ENCODE results near the gene FKBP2. TPM values are rescaled to one million over a fixed set of nuclear protein-coding genes. Genes with fewer than 3 reads are reported as not detected.

Gene FKBP2
- 71.8 and 82.0 TPM in 2 replicates for total RNA-seq

DNA sequence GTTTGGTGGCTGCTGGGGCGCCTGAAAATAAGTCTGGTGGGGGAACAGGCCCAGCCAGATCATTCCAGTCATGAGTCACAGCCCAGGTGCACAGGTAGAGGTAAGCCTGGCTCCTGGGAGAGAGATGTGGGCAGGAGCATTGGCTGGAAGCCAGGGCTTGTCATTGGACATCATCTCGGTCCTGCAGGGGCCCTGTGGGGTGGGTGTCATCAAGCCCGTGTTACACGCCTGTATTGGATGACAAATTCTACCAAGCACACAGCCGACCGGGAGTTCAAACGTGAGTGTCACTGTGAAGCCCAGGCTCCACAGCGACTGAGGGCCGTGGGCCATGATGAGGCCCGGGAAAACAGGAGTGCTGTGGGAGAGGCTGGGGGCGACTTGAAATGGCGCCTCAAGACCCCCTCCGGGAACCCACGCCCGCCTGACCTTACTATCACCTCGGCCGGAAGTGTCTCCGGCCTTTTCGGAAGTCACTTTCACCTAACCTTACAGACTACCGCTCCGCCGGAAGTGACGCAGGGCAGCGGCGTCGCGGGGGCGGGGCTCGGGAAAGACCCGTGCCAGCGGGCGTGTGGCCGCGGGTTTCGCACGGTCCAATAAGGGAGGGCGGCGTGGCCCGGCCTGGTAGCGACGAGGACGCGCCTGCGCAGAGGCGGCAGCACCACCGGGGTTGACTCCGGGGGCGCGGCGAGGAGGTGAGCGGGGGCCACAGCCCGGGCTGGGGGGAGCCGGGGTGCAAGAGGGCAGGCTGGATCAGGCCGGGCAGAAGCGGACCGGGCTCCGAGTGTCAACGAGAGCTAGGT, at the start of gene FKBP2:
FKBP2 (plus strand) TSS at position 661 of the 806 bp plus-strand sequence. CDS start 1,293 bp downstream, outside the sequence.

GRCh38 chr11:64206457-64207255, 34.2 kb upstream of the FKBP2 start, which contains the start of gene FERMT3:
TSS of gene FERMT3 (plus strand) at chr11:64206721. CDS start at chr11:64207365, 644 bp downstream.

DNA sequence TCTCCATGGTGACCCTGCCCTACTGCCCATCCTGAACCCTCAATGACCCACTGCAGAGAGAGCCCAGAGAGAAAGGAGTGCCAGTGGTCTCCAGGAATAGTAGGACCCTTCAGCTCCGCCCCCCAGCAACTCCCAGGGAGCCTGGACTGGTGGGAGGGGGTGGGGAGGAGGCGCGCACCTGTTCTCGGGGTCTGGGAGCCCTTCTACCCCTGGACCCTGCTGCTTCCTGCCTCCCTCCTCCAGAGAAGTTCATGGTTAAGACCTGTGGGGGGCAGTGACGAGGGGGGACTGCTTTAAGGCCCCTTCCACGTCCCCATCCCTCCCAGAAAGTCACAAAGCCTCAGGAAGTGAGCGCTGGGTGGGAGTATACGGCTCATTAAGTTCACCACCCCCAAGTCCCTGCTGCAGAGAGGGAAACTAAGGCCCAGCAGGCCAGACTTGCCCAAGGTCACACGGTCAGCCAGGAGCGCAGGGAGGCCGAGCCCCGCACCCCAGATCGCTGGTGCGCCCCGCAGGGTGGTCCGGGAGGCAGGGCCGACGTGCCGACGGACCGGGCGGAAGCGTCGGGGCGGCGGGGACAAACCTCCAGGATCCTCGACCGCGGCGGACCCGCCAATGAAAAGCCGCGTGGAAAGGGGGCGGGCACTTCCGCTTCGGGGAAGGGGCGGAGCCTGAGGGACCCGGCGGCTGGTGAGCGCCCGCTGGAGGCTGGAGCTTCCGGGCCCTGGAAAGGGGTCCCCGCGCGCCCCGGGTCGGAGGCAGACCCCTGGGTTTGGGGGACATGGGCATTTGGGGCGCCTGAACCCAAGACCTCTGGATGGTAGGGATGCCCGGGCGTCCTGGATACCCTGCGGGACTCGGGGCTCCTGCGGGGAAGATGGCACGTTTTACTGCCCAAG, 15.0 kb upstream of the FKBP2 start, which contains the start of the genes NUDT22 and TRPT1:
NUDT22 (plus strand) TSS at position 667 of the 899 bp plus-strand sequence. CDS start 379 bp downstream, outside the sequence.
TRPT1 (minus strand) TSS at position 579 of the 899 bp plus-strand sequence; CDS start at position 253, 326 bp downstream.

GRCh38 chr11:64230171-64230984, 10.5 kb upstream of the FKBP2 start, which contains the start of gene DNAJC4:
TSS of gene DNAJC4 (plus strand) at chr11:64230548. CDS start at chr11:64230855, 307 bp downstream.

DNA sequence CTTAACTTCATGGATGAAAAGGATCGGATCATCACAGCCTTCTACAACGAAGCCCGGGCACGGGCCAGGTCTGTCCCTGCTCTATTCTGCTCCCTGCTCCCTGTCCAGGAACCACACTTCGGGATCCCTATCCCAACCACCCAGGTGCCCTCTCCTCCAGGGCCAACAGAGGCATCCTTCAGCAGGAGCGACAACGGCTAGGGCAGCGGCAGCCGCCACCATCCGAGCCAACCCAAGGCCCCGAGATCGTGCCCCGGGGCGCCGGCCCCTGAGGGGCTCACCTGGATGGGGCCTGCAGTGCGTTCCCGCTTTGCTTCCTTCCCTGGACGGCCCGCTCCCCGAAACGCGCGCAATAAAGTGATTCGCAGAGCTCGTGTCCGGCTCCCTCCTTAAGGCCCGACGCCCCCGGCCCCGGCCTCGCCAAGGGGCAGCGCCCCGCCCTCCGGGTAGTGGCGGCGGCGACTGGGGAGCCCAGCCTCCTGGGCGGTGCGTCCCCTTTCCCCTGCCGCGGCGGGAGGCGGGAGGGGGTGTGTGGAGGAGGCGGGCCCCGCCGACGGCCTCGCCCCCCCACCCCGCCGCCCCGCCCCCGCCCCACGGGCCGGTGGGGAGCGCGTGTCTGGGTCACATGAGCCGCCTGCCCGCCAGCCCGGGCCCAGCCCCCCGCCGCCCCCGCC, 6.8 kb upstream of the FKBP2 start, which contains the start of gene VEGFB:
VEGFB (plus strand) TSS at position 672 of the 674 bp plus-strand sequence. CDS start 250 bp downstream, outside the sequence.

DNA sequence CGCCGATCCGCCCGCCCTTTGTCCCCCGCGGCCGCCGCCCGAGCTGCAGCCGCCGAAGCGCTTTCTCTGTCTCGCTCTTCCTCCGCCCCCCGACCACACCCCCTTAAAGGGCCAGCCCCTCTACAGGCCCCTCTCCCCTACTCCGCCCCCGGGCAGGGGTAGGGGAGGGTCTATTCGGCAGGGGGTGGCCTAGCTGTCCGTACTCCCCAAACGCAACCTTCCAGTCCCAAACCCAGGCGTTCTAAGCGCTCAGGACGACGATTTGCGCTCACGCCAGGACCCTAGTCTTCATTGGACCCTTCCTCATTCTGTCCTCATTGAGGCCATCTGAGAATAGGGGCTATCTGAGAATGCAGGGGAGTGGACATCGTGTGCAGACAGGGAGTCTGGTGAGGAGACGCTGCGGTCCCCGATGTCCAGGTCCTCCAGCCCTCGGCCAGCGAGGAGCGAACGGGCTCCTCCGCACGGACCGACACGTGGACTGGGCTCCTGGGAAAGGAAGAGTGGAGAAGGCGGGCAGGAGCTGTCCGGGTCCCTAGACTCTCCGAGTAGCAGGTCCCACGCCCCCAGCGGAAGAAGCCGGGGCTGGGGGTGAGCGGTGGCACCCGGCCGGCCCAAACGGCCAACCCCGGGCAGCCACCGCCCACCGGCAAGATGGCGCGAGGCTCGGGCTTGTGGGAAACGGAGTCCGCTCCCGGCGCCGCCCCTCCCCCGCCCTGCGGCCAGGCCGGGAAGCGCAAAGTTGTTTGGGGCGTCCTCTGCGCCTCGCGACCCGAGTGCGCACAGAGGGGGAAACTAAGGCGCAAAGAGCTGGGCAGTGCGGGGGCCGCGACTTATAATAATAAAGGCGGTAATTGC, 6.2 kb downstream of the FKBP2 start, which contains the start of gene PPP1R14B:
PPP1R14B (minus strand) TSS at position 73 of the 858 bp plus-strand sequence. CDS start 270 bp downstream, outside the sequence.

DNA sequence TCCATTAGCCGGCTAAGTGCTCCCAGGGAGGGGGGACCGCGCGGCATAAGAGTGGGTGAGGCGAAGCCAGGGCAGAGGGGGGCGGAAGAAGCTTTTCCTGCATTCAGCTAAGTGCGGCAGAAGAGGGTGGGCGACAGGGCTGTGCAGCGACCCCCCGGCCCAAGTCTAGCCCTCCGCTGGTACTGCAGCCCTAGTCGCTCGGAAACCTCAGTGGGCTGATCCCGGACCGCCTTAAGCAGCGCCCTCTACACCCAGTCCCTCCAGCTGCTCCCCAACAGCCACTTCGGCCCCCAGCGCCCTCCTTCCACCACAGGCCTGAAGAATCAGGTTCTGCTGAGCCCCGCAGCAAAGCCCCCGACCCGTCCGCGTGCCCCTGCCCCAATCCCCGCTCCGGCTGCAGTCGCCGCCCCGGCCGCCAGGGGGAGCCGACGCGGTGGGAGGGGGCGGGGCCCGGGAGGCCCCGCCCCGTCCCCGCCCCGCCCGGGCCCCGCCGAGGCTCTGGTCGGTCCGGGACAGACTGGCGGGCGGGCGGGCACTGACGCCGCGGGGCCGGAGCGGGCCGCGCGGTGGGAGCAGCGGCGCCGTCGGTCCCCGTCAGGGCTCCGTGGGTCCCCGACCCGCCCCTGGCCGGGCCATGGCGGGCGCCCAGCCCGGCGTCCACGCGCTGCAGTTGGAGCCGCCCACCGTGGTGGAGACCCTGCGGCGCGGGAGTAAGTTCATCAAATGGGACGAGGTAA, 10.3 kb downstream of the FKBP2 start, which contains the start of gene PLCB3:
PLCB3 (plus strand) TSS at position 515 of the 737 bp plus-strand sequence; CDS start at position 635, 120 bp downstream.

GRCh38 chr11:64284048-64284961, 43.4 kb downstream of the FKBP2 start, which contains the start of gene BAD:
TSS of gene BAD (minus strand) at chr11:64284665. CDS start at chr11:64284368, 297 bp downstream.

GRCh38 chr11:64284962-64285884, 44.3 kb downstream of the FKBP2 start, which contains the start of gene GPR137:
TSS of gene GPR137 (plus strand) at chr11:64285848. CDS start at chr11:64286525, 677 bp downstream.

GRCh38 chr11:64291262-64291751, 50.4 kb downstream of the FKBP2 start, which contains the start of gene KCNK4:
TSS of gene KCNK4 (plus strand) at chr11:64291302. CDS start at chr11:64293019, 1,717 bp downstream.

Other genes starting within 250 kb of the FKBP2 start
- gene FLRT1, start 205.2 kb upstream of the FKBP2 start, total RNA-seq = under 0.01 and 1.1 TPM in 2 replicates
- gene MACROD1, start 75.0 kb upstream of the FKBP2 start, total RNA-seq = 13.1 and 16.1 TPM in 2 replicates
- 116 and 128 TPM in 2 replicates for gene STIP1, start 54.9 kb upstream of the FKBP2 start, total RNA-seq
- 9.2 and 13.1 TPM in 2 replicates for gene FERMT3, start 34.4 kb upstream of the FKBP2 start, total RNA-seq
- 87.0 and 88.8 TPM in 2 replicates for gene TRPT1, start 14.9 kb upstream of the FKBP2 start, total RNA-seq
- 54.9 and 70.6 TPM in 2 replicates for gene NUDT22, start 14.8 kb upstream of the FKBP2 start, total RNA-seq
- 8.3 and 30.5 TPM in 2 replicates for gene DNAJC4, start 10.5 kb upstream of the FKBP2 start, total RNA-seq
- 31.3 and 47.3 TPM in 2 replicates for gene VEGFB, start 6.5 kb upstream of the FKBP2 start, total RNA-seq
- gene PPP1R14B, start 5.8 kb downstream of the FKBP2 start, total RNA-seq = 200 and 229 TPM in 2 replicates
- gene PLCB3, start 10.4 kb downstream of the FKBP2 start, total RNA-seq = 37.4 and 38.3 TPM in 2 replicates
- 81.2 and 101 TPM in 2 replicates for gene BAD, start 43.6 kb downstream of the FKBP2 start, total RNA-seq
- 31.2 and 50.1 TPM in 2 replicates for gene GPR137, start 44.8 kb downstream of the FKBP2 start, total RNA-seq
- gene KCNK4, start 50.2 kb downstream of the FKBP2 start, total RNA-seq = not detected in 2 replicates
- not detected in 2 replicates for gene CATSPERZ, start 59.3 kb downstream of the FKBP2 start, total RNA-seq
- 39.2 and 43.6 TPM in 2 replicates for gene ESRRA, start 64.4 kb downstream of the FKBP2 start, total RNA-seq
- gene TRMT112, start 76.5 kb downstream of the FKBP2 start, total RNA-seq = 186 and 201 TPM in 2 replicates
- 351 and 374 TPM in 2 replicates for gene PRDX5, start 77.0 kb downstream of the FKBP2 start, total RNA-seq
- gene CCDC88B, start 99.1 kb downstream of the FKBP2 start, total RNA-seq = 2.4 TPM in 1 of 2 replicates, not detected in the other
- gene RPS6KA4, start 118.1 kb downstream of the FKBP2 start, total RNA-seq = 42.6 and 61.0 TPM in 2 replicates